GM18868 (cell line): ENCODE data around the gene ARF4.
A peak's percentile ranks its signal among the peaks of the same experiment; 100 is the strongest.

Experiments
- ATAC-seq: cut with Tn5 transposase; IDR thresholded peaks from one replicate; pipeline ENCODE4 v1.9.1; 2021; ENCODE audit warnings: mild to moderate bottlenecking, moderate library complexity; ENCODE audit not compliant: unreplicated experiment

Gene ARF4

GRCh38 chr3:57582474-57583168, 14.5 kb downstream of the ARF4 start:
- no peak for ATAC-seq

DNA sequence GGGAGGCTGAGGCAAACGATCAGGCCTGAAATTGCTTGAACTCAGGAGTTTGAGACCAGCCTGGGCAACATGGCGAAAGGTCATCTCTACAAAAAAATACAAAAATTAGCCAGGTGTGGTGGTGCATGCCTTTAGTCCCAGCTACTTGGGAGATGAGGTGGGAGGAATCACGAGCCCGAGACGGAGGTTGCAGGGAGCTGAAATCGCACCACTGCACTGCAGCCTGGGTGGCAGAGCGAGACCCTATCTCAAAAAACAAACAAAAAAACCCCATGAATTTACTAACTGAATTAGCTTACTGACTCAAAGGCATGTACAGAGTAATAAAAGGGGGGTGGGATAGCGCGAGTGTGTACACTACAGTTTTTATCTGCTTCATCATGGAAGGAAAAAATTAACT, 19.3 kb downstream of the ARF4 start:
- ATAC-seq = no peak

- no peak for ATAC-seq
Observed at GRCh38 chr3:57575966-57576626, 21.0 kb downstream of the ARF4 start.

DNA sequence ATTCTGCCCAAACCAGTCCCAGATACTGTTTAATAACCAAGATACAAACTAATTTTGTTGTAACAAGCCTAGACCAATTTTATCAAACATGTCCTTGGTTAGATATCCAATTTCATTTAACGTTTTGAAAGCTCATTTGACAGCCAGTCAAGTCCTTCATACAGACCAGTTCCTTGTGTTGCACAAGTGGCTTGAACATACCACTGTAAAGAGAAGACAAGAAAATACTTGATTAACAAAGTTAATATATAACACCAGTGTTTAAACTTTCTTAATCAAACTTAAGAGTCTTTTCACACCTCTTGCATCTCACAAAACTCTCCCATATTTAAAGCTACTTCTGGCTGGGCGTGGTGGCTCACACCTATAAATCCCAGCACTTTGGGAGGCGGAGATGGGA, 25.0 kb downstream of the ARF4 start:
- no peak for ATAC-seq

DNA sequence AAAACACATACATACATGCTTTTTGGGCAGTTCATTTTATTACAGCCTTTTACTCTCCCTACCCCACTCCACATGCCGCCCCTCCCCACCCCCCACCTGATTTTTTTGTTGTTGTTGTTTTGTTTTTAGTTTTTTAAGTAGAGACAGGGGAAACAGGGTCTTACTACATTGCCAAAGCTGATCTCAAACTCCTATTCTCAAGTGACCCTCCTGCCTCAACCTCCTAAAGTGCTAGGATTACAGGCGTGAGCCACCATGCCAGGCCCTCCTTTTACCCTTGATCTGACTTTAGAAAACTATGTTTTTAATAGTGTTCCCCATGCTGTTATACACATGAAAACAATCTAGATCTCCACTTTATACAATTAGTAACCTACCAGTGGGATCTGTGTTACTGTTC, 26.3 kb downstream of the ARF4 start:
- no peak for ATAC-seq

- ATAC-seq = no peak
Observed at GRCh38 chr3:57569859-57570450, 27.2 kb downstream of the ARF4 start.

- ATAC-seq = no peak
Observed at GRCh38 chr3:57559526-57559925, 37.6 kb downstream of the ARF4 start.

DNA sequence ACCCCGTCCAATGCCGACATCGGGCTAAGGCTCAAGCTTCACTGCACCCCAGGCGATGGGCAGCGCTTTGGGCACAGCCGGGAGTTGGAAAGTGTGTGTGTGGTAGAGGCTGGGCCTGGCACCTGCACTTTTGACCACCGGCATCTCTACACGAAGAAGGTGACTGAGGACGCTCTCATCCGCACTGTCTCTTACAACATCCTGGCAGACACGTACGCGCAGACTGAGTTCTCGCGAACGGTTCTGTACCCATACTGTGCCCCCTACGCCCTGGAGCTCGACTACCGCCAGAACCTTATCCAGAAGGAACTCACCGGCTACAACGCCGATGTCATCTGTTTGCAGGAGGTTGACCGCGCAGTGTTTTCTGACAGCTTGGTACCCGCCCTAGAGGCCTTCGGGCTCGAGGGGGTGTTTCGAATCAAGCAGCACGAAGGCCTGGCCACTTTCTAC, 40.0 kb downstream of the ARF4 start:
- no peak for ATAC-seq

DNA sequence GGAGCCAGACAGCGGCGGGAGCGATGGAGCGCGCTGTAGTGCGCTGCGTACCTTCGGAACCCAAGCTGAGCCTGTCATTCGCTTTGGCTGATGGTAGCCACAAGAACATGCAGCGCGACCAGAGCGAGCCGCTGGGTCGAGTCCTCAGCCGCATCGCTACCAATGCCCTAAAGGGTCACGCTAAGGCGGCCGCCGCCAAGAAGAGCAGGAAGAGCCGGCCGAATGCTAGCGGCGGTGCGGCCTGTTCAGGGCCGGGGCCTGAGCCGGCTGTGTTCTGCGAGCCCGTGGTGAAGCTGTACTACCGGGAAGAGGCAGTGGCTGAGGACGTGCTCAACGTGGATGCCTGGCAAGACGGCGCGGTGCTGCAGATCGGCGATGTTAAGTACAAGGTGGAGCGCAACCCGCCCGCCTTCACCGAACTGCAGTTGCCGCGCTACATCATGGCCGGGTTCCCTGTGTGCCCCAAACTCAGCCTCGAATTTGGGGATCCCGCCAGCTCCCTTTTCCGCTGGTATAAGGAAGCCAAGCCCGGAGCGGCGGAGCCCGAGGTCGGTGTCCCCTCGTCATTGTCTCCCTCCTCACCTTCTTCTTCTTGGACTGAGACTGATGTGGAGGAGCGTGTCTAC, 40.6 kb downstream of the ARF4 start:
- ATAC-seq = peak; percentile 22

DNA sequence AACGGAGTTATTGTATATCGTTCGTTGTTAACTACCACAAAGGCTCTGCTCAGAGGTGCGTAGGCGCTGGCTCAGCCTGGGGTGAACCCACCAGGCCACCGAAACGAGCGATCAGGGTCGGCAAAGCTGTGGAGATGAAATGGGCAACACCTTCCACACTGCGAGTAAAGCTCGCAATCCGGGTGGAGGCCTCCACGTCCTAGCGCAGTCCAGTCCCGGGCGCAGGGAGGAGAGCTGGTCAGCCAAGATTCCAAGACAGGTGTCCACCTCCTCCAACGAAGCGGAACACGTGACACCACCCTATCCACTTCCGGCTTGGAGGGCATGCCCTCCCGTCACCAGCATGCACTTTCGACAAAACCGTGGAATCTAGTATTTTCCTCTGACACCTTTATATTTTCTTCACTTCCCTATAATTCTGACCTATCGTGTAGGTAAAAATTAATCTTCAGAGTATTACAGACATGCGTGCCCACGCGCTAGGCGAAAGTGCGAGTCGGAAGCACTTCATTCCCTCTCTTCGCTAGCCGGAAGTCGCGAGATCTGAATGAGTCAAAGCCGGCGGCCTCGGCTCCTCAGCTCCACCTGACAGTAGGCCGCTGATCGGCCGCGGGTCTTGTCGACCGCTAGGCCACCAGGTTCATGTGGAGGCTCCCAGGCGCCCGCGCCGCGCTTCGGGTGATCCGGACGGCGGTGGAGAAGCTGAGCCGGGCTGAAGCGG, 41.2 kb downstream of the ARF4 start, which contains the start of gene PDE12:
PDE12 (plus strand) TSS at position 537 of the 721 bp plus-strand sequence; CDS start at position 643, 106 bp downstream.
- peak; percentile 86 for ATAC-seq

- no peak for ATAC-seq
Observed at GRCh38 chr3:57555306-57555705, 41.8 kb downstream of the ARF4 start.

DNA sequence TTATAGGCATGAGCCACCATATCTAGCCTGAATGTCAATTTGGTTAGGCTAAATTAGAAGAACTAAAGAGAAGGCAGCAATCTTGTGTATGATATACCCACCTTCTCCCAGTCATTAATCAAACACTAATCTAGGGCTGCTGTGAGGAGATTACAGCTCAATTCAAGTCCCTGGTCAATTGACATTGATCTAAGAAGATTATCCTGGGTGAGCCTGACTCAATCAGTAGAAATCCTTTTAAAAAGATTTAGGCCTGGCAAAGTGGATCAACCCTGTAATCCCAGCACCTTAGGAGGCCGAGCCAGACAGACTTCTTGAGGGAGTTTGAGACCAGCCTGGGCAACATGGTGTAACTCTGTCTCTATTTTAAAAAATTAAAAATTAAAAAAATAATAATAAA, 50.5 kb downstream of the ARF4 start:
- no peak for ATAC-seq

- ATAC-seq = no peak
Observed at GRCh38 chr3:57545636-57546268, 51.4 kb downstream of the ARF4 start.

- ATAC-seq = peak; percentile 43
Observed at GRCh38 chr3:57544181-57545125, 52.7 kb downstream of the ARF4 start, which contains the start of gene DNAH12. Gene DNAH12 (minus strand): TSS chr3:57544344. CDS start chr3:57542870, 1,474 bp downstream.

- ATAC-seq = no peak
Observed at GRCh38 chr3:57538465-57538864, 58.7 kb downstream of the ARF4 start.

- ATAC-seq = no peak
Observed at GRCh38 chr3:57530071-57530608, 67.0 kb downstream of the ARF4 start.
